ENCODE data around the gene PAM.

DNA sequence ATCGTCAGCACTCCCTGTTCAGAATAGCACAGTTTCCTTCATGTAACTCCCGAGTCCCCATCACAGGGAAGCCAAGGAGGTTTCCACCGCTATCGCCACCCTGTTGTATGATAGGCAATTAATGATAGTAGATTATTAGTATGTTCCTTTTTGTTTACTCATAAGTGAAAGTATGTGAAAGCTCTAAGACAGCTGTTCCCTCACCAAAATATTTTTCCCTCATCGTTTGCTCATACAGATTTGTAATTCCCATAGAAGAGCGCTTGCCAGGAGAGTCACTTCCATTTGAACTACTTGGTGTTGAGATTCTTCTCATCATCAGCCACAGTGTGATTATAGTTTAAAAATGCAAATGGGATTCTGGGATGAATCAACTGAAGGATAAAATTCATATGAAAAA, 140.9 kb downstream of the PAM start:
- TF ChIP-seq, protein P1, sequence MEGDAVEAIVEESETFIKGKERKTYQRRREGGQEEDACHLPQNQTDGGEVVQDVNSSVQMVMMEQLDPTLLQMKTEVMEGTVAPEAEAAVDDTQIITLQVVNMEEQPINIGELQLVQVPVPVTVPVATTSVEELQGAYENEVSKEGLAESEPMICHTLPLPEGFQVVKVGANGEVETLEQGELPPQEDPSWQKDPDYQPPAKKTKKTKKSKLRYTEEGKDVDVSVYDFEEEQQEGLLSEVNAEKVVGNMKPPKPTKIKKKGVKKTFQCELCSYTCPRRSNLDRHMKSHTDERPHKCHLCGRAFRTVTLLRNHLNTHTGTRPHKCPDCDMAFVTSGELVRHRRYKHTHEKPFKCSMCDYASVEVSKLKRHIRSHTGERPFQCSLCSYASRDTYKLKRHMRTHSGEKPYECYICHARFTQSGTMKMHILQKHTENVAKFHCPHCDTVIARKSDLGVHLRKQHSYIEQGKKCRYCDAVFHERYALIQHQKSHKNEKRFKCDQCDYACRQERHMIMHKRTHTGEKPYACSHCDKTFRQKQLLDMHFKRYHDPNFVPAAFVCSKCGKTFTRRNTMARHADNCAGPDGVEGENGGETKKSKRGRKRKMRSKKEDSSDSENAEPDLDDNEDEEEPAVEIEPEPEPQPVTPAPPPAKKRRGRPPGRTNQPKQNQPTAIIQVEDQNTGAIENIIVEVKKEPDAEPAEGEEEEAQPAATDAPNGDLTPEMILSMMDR (optimal IDR thresholded peaks at IDR 0.05 in 1 of 3, IDR thresholded peaks at IDR 0.05 in 1 of 3, conservative IDR thresholded peaks at IDR 0.05 in 1 of 3; ENCODE audit: extremely low read depth in 1 of 3, insufficient read depth in 2 of 3, low read length in 3 of 3) = no peak
- no peak for TF ChIP-seq EZH2 (IDR thresholded peaks at IDR 0.05; ENCODE audit: low read length)
